OCI-M1 (cell line): ENCODE results near the gene IL24.

Source experiments
- DNase-seq: peaks from one replicate; lab custom pipeline; 2025; lab: John Stamatoyannopoulos, UW

Gene IL24

DNA sequence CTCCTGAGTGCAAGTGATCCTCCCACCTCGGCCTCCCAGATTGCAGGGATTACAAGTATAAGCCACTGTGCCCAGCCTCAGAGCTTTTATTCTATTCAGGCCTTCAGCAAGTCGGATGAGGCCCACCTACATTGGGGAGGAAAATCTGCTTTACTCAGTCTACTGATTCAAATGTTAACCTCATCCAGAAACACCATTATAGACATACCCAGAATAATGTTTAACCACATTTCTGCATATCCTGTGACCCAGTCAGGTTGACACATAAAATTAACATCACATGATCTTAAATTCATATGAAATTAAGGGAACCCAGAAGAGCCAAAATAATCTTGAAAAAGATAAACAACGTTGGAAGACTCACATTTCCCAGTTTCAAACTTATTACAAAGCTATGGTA is 16.9 kb upstream of the IL24 start:
- no peak for DNase-seq

DNA sequence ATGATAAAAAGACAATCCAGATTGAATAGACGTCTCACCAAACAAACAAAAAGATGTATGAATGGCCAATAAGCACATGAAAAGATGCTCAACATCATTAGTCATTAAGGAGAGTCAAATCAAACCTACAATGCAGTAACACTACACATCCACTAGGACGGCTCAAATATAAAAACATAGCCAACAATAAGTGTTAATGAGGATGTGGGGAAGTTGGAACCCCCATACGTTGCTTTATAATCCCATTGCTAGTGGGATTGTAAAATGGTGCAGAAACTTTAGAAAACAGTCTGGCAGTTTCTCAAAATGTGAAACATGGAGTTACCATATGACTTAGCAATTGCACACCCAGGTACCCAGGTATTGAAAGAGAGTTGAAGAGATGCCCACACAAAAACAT is 14.7 kb upstream of the IL24 start:
- no peak for DNase-seq

DNA sequence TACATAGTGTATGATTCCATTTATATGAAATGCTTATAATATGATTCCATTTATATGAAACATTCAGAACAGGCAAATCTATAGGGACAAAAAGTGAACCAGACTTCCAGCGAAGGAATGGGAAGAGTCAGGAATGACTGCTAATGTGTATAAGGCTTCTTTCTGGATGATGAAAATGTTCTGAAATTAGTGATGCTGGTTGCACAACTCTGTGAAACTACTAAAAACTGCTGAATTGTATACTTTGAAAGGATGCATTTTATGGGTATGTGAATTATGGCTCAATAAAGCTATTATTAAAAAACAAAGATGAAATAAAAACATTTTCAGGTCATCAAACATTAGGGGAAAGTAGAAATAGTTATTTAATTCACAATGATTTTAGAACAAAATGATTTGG is 14.1 kb upstream of the IL24 start:
- DNase-seq, result no peak

DNA sequence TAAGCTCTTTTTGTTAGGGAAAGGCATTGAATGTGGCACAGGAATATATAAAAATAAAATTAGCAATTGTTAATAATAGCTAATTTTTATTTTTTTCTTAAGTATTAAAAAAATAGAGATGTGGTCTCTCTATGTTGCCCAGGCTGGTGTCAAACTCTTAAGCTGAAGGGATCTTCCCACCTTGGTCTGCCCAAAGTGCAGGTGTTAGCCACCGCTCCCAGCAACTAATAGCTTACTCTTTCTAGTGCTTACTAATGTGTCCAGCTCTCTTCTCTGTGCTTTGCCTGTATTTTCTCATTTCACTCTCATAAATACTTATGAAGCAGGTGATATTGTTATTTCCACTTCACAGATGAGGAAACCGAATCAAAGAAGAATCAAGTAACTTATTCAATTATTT is 13.4 kb upstream of the IL24 start:
- DNase-seq, result no peak

DNA sequence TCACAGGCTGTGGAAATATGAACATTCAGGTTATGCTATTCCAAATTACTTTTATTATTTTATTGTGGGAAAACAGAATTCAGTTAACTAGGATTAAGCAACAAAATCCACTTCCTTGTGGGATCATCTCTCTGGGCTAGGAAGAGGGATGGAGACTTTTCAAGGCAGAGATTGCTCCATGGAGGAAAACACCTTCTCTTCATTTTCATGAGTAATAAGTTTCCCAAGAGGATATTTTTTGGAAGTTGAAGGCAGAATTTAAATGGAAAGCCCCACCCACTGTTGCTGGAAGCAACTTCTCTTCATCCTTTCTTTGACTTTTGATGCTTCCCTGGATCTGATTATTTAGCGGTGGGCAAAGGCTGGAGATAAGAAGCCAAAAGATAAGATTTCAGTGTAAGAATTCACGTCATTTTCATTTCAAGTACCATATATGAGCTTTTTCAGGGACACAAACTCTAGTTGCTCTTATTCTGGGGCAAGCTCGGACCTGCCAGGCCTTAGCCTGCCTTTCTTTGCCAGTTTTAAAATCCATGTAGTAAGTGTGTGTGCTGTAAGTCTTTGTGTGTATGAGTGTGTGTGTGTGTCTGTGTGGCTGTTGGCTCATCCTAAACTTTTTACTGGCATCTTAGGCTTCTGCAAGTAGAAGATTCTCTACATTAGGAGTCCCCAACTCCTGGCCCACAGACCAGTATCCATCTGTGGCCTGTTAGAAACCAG is 11.7 kb upstream of the IL24 start:
- DNase-seq, result no peak

DNA sequence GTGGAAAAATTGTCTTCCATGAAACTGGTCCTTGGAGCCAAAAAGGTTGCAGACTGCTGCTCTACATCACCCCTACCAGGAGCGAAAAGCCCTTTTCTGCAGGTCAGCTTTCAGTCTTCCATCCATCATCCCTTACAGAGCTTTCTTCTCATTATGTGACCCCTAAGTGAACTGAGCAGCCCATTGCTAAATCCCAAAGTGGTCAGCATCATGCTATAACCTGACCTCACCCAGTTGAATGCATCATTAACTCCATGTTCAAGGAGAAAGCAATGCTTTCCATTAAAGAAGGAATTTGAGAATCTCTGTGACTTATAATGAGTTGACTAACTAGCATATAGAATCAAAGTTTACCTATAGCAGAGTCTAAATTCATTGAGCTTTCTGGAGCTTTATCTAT is 10.4 kb upstream of the IL24 start:
- DNase-seq, result no peak

DNA sequence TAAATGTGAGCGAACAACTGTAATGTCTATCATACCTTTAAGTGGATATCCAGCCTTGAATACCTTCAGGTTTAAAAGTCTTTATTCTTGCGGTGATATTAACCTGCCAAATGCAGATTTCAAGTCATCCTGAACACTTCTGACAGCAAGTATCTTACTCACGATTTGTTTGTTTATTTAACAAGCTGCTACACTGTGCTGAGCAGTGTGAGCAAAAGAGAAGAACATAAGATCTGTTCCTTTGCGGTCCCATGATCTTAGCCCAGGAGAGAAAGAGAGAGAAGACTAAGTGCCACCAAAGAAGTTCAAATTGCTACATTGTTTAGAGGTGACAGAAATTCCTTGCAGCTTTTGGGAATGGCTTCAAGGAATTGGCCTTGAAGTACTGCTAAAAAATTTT is 9.5 kb upstream of the IL24 start:
- DNase-seq, result no peak

DNA sequence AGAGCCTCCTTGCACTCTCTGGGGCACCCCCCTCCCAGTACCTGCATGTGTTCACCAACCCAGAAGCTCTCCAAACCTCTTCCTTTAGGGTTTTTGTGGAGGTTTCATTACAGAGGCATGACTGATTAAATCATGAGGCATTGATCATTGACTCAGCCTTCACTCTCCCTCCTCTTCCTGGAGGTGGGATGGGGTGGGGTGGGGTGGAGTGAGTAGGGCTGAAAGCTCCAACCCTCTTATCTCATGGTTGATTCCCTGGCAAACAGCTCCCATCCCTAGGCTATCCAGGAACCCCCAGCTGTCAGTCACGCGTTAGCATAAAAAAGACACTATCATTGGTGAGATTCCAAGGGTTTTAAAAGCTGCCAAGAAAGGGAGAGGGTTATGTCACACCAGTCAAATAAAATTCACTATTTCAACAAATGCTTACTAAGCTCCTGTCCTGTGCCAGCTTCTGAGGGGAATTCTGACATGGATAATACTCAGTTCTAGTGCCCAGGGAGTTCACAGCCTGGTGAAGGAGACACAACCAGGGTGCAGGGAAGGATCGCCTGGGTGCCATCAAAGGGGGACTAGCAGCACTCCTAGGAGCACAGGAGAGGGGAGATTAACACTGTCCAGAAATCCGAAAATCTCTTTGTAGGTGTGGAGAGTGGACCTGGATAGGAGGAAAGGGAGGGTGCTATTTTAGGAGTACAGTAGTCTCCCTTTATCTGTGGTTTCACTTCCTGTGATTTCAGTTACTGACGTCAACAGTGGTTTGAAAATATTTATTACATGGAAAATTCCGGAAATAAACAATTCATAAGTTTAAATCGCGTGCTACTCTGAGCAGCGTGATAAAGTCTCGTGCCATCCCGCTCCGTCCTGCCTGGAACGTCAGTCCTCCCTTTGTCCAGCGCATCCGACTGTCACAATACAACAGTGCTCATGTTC is 6.8 kb upstream of the IL24 start:
- peak; percentile 33 for DNase-seq

DNA sequence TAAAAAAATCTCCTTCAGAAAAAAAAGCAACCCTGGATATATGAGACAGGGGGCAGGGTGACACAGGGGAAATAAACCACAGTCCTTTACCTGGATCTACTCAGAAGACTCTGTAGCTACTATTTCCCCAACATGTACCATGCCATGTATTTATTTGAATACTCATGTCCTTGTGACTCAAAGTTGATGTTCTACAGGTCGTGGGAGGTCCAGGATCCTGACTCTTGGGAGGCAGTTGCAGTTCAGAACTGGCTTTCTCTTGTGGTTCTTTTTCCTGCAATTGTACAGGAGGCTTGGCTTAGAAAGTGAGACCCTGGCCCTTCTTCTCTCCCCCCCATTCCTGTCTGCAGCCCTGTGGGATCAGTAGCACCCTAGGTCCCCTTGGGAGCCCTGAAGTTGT is 5.8 kb upstream of the IL24 start:
- DNase-seq, result no peak

DNA sequence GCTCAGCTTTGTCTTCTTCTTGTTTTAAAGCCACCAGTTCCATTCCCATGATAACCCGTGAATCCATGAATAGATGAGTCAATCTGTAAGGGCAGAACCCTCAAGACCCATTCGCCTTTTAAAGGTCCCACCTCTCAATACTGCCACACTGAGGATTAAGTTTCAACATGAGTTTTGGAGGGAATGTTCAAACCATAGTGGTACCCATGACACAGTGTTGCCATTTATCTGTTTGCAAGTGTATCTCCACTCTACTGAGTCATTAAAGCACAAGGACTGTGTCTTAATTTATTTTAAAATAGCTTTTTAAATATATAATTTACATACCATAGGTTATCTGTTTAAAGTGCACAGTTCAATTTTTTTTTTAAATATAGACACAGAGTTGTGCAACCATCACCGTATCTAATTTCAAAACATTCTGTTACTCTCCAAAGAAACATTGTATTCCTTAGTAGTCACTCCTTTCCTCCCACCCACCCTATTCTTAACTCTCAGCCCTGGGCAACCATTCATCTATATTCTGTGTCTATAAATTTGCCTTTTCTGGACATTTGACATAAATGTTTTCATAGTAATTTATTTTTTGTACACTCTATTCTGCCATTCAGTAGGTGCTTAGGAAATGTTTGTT is 4.8 kb upstream of the IL24 start:
- DNase-seq, result no peak

DNA sequence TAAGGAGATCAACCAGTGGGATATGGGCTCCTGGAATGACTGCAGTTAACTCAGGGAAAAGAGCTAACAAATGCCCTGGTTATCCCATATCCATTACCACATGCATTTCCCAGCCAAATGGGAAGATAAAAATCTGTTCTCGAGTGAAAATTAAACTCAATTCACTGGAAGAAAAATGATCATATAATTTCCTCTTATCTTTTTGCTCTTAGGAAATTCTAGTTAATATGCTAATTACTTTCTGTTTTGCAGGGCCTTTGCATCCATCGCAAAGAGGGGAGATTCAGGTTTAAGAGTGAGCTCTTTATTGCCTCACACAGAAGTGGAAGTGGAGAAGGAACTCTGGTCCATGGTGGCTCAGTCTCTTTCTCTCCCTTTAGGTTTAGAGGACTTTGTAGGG is 3.9 kb upstream of the IL24 start:
- DNase-seq, result no peak

DNA sequence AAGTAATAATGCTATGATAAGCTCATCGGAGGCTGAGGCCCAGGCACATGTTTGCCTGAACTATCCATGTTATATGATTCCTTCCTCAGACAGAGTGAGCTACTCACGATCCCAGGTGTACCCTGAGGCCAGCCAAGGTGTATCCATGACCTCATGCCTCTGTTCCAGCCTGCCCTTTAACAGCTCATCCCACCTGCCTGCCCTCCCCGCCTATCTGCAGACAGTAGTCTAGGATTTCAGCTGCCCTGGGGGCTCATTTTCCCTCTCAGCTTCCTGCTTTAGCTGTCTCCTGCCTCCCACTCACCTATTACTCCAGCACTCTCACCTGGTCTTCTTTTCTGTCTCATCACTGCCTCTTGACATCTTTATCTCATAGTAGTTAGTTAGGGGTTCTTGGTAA is 1.9 kb upstream of the IL24 start:
- no peak for DNase-seq

DNA sequence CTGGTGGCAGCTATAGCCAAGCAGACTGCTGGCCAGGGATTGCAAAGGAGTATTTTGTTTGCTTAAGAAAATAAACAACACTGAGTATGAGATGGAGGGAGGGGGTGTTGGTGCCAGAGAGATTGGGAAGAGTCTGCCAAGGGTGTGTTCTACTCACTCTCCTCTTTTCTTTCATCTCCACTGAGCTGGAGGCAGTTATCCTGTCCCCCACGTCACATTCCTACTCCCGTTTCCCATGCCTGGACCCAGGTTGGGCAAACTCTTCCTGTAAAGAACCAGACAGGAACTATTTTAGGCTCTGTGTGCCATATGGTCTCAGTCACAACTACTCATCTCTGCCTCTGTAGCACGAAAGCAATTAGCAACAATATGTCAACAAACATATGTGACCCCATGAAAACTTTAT is 1.4 kb upstream of the IL24 start:
- no peak for DNase-seq

DNA sequence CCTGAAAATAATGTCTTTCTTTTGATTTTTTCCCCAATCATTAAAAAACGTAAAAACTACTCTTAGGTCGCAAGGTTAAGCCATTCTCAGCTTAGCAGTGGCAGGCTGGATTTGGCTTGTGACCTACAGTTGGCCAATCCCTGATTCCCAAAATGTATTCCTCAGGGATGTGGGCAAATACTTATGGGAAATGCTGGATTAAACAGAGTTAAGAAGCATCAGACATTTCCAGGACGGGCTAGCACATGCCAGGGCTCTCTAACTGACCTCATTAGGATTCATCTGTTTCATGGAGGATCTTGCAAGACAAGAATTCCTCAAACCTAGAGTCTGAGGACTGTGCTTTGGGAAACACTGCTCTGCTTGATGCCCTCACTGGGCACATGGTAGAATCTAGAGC is 982 bp upstream of the IL24 start:
- DNase-seq, result no peak

DNA sequence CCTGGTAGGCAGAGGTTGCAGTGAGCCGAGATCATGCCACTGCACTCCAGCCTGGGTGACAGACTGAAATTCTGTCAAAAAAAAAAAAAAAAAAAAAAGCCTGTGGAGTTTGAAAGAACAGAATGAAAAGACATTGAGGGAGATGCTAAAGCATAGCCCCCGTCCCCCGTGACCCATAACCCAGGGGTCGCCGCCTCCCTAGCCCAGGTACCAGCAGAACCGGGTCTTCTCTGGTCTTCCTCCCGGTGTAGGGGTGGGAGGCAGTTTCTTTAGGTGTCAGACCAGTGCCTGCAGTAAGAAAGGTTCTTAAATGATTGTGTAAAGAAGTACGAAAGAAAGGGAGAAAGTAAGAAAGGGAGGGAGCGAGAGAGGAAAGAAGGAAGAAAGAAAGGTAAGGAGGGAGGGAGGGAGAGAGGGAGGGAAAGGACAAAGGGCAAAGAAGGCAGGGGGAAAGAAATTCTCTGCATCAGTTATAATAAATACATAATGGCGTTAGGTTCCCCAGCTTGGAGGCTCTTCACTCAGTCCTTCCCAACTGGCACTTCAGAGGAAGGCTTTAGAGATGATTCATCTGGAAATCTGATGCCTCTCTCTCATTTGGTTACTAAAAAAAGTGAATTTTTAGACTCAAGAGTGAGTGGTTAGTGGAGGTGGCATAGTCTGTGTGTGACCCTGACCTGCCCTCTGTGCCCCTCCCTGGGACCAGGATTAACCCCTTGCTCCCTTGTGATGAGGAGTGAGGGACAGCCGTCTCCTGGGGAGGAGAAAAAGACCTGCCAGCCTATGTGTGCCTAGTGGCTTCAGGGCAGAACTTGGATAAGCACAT is 1.1 kb downstream of the IL24 start:
- no peak for DNase-seq

DNA sequence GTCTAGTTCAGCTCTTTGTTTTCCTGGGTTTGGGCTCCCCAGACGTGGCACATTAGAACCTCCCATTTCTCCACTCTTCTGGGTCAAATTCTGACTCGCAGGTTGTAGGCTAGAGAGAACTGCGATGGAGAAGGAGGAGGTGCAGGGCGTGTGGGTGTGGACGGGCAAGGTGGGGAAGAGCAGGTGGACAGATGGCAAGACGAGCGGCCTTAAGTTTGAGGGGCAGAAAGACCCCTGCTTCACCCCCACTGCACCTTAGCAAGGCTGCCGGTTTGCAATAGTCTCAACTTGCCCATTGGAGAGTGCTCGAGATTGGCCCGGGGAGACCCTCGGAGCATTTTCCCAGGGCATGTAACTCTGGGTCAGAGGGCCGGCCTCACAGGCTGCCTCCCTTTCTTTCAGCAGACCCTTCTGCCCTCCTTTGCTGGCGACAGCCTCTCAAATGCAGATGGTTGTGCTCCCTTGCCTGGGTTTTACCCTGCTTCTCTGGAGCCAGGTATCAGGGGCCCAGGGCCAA is 1.7 kb downstream of the IL24 start:
- no peak for DNase-seq

DNA sequence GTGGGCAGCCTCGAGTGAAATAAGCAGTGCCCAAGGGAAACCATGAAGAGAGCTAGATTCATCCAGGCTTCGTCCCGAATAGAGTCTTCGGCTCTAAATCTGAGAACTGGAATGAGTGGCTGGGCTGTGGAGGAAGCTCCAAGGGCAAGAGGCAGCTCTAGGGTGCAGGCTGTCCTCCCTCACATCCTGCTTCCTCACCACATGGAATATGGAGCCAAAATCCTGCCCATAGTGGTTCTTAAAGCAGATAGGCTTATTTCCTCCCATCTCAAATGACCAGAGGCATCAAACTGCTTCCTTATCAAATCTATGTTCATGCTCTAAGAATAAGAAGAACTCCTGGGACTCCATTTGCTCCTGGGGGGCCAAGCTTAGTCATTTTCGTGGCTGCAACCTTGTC is 2.5 kb downstream of the IL24 start:
- DNase-seq, result no peak

DNA sequence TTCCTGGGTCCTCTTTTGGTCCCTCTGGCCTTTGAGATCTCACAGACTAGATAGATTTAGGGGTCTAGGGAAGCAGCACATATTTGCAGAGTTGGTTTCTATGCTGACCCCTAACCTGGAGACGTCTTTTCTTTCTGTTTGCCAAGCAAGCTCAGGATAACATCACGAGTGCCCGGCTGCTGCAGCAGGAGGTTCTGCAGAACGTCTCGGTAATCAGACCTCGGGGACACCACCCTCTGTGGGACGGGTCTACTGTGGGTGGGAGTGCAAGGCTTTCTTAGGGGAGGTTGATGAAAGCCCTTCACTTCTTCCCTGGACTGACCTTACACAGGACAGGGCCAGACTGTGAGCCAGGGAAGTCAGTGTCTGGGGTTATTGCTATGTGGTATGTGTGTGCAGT is 2.9 kb downstream of the IL24 start:
- DNase-seq, result no peak

DNA sequence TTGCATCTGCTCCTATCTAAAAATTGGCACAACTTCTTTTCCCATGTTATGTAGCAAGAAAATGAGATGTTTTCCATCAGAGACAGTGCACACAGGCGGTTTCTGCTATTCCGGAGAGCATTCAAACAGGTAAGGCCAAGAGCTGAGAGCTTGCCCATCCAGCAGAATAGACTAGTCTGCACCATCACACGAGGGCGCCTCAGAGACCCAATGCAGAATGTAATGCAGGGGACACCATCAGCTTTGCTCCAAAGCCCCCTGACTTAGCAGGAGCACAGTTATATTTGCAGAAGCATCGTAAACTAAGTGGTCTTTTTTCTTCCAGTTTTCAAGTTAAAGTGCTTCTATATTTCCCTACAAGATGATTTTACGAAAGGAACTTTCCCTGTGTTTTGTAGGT is 4.7 kb downstream of the IL24 start:
- no peak for DNase-seq

DNA sequence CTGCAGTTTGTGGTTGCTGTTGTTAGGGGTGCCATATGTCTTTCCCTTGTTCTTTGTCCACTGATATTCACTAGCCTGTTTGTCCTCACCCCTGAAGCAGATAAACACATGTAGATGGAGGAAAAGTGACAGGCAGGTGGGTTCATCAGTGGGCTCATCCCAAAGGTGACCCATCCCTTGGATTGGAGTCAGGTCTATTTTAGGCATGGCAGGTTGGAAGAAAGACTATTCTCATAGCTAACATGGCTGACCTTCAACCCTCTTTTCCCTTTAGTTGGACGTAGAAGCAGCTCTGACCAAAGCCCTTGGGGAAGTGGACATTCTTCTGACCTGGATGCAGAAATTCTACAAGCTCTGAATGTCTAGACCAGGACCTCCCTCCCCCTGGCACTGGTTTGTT is 5.5 kb downstream of the IL24 start:
- DNase-seq, result no peak

DNA sequence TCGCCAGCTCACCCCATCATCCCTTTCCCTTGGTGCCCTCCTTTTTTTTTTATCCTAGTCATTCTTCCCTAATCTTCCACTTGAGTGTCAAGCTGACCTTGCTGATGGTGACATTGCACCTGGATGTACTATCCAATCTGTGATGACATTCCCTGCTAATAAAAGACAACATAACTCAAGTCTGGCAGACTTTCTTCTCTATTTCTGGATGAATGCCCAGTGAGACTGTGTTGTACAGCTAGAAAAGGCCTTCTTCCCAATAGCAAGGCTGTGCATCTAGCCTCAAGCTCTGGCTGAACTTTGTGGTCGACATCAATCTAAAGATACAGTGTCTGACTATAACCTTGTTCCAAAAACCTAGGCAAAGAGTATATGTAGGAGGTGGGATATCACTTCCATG is 6.4 kb downstream of the IL24 start:
- DNase-seq, result no peak
